ENCODE data around the gene PSG5.
"Not testable (repeated sequence)": the region's sequence is repeated elsewhere in the genome, so short reads cannot be mapped to it uniquely, and the experiment has no call there.

DNA sequence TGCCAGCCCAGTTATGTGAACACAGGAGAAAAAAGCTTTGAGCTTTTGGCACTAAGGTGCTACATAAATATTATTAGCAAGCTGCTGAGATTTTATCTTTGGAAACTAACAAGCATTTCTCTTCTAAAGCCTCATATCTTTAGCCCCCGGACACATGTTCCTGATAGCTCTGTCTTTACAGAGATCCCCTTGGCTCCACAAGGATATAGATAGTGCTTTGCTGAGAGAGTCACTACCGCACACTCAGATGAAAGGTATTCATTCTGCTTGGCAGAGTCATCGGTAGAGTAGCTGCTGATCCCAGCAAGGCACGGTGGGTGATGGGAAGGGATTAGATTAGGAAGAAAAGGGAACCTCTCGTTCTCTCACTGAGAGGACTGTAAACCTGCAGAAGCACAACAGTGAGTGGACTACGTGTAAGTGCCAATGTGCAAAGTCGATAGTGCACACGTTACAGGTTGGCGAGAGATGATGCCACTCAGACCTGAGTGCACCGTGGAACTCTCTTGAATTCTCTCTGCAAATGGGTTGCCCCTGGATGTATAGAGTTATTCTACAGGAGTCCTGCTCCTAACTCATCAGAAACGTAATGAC lies 65.8 kb downstream of the PSG5 start:
- TF ChIP-seq, protein P1, sequence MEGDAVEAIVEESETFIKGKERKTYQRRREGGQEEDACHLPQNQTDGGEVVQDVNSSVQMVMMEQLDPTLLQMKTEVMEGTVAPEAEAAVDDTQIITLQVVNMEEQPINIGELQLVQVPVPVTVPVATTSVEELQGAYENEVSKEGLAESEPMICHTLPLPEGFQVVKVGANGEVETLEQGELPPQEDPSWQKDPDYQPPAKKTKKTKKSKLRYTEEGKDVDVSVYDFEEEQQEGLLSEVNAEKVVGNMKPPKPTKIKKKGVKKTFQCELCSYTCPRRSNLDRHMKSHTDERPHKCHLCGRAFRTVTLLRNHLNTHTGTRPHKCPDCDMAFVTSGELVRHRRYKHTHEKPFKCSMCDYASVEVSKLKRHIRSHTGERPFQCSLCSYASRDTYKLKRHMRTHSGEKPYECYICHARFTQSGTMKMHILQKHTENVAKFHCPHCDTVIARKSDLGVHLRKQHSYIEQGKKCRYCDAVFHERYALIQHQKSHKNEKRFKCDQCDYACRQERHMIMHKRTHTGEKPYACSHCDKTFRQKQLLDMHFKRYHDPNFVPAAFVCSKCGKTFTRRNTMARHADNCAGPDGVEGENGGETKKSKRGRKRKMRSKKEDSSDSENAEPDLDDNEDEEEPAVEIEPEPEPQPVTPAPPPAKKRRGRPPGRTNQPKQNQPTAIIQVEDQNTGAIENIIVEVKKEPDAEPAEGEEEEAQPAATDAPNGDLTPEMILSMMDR (IDR thresholded peaks at IDR 0.05; ENCODE audit: low read length) = not testable (repeated sequence)
- TF ChIP-seq EZH2 (optimal IDR thresholded peaks at IDR 0.05; ENCODE audit: low read depth, low read length) = not testable (repeated sequence)
